Measurements from ENCODE around the gene ELANE. TPM values are rescaled to one million over a fixed set of nuclear protein-coding genes. Genes with fewer than 3 reads are reported as not detected.

ELANE gene
- total RNA-seq (10 to 100 TPM in 1 of 2 donors, 1 to 10 TPM in 1; 1.4 to 16.6 TPM), polyA plus RNA-seq (10 to 100 TPM in 1 of 2 donors, 1 to 10 TPM in 1; 2.0 to 21.0 TPM)
- long read RNA-seq, donor 1: 0 reads
- long read RNA-seq, donor 2, partial matches to known transcripts: 0 of 2 reads
- long read RNA-seq, donor 2, other reads (novel, unspliced or antisense): 0 of 2 reads
- long read RNA-seq, donor 3, partial matches to known transcripts: 0 of 4 reads
- long read RNA-seq, donor 3, other reads (novel, unspliced or antisense): 0 of 4 reads
- long read RNA-seq, donor 4: 0 reads
- long read RNA-seq, donor 5, partial matches to known transcripts: 0 of 1 reads
- long read RNA-seq, donor 5, other reads (novel, unspliced or antisense): 0 of 1 reads

DNA sequence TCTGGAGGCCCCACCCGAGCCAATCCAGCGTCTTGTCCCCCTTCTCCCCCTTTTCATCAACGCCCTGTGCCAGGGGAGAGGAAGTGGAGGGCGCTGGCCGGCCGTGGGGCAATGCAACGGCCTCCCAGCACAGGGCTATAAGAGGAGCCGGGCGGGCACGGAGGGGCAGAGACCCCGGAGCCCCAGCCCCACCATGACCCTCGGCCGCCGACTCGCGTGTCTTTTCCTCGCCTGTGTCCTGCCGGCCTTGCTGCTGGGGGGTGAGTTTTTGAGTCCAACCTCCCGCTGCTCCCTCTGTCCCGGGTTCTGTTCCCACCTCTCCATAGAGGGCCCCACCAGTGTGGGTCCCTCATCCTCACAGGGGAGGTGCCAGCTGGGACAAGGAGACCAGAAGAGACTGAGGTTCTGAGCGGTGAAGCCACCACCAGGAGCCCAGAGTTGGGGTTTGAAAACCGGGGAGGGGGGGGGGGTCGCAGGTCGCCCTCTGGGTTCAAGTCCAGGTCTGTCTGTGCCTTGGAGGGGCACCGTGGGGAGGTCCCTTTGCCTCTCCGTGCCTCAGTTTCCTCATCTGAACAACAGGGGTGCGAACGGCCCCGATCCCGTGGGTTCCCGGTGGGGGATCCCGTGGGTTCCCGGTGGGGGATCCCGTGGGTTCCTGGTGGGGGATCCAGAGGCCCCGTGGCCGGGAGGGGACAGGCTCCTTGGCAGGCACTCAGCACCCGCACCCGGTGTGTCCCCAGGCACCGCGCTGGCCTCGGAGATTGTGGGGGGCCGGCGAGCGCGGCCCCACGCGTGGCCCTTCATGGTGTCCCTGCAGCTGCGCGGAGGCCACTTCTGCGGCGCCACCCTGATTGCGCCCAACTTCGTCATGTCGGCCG is at the start of gene ELANE:
Gene ELANE, plus strand, starts transcription at position 168 of the 878 bp plus-strand sequence. Its CDS starts 26 bp downstream, at position 194.
- Histone ChIP-seq H3K4me1 (ENCODE audit: control insufficient read depth in 5 of 5, insufficient read depth in 5 of 5, low read length in 5 of 5) (peaks cover 0 to 10% (median 0%) of the 10 kb centered on the region in 5 donors), H3K4me3 (no peak within 1 kb of the TSS), H3K36me3 (ENCODE audit: control insufficient read depth in 4 of 4, insufficient read depth in 4 of 4, low read length in 4 of 4) (no peaks in the 10 kb centered on the region), H3K27me3 (ENCODE audit: control insufficient read depth in 3 of 3, insufficient read depth in 3 of 3, low read length in 2 of 3) (peaks cover 0 to 5% (median 0%) of the 10 kb centered on the region in 3 donors), H3K9me3 (ENCODE audit: control insufficient read depth in 4 of 4, insufficient read depth in 3 of 4, low read length in 3 of 4) (no peaks in the 10 kb centered on the region), H3K27ac (ENCODE audit: low read depth in 1 of 2, low read length in 1 of 2) (peak within 1 kb of the TSS in 1 of 2 donors; percentile 54), H3K9ac (ENCODE audit: insufficient read depth in 1 of 2, low read length in 2 of 2) (no peak within 1 kb of the TSS)
- ATAC-seq (ENCODE audit: insufficient read depth, low FRiP score) (no peak), DNase-seq (no peak)
- TF ChIP-seq, protein P1, sequence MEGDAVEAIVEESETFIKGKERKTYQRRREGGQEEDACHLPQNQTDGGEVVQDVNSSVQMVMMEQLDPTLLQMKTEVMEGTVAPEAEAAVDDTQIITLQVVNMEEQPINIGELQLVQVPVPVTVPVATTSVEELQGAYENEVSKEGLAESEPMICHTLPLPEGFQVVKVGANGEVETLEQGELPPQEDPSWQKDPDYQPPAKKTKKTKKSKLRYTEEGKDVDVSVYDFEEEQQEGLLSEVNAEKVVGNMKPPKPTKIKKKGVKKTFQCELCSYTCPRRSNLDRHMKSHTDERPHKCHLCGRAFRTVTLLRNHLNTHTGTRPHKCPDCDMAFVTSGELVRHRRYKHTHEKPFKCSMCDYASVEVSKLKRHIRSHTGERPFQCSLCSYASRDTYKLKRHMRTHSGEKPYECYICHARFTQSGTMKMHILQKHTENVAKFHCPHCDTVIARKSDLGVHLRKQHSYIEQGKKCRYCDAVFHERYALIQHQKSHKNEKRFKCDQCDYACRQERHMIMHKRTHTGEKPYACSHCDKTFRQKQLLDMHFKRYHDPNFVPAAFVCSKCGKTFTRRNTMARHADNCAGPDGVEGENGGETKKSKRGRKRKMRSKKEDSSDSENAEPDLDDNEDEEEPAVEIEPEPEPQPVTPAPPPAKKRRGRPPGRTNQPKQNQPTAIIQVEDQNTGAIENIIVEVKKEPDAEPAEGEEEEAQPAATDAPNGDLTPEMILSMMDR (IDR thresholded peaks at IDR 0.05; ENCODE audit: control extremely low read depth, extremely low read depth): no peak
- 33 to 49% methylated on average over 48 to 55 of the region's 55 CpGs for WGBS, 2 donors

DNA sequence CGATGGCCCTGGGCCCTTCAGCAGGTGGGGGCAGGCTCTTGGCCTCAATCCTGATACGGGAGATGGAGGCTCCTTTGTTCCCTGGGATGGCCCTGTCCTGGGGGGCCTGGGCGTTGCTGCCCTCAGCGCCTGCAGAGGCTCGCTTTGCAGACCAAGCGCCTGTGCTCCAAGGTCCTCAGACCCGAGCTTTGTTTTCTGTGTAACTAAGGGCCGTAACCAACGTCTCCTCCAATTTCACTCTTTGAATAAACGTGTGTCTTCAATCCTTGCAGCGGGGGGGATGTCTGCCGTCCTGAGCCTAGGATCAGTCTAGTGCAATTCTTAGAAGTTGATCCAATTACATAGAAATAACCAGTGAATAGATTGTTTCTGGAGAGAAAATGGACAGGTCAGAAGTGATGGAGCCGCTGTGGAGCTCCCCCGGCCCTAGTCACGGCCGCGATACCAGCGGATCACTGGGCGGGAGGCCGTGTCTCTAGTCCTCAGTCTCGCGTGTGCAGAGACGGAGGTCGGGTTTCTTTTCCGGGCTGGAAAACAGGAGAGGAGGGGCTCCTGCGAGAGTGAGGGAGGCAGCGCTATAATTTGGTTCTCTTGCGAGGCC is 49.5 kb upstream of the ELANE start:
- H3K36me3 ChIP-seq (ENCODE audit: control insufficient read depth in 4 of 4, insufficient read depth in 4 of 4, low read length in 4 of 4): peaks cover 24 to 63% (median 44%) of the 10 kb centered on the region in 4 donors
- H3K9ac ChIP-seq (ENCODE audit: insufficient read depth in 1 of 2, low read length in 2 of 2): no peak overlapping the region
- H3K27ac ChIP-seq (ENCODE audit: low read depth in 1 of 2, low read length in 1 of 2): peak overlapping the region in 1 of 2 donors; percentile 78

DNA sequence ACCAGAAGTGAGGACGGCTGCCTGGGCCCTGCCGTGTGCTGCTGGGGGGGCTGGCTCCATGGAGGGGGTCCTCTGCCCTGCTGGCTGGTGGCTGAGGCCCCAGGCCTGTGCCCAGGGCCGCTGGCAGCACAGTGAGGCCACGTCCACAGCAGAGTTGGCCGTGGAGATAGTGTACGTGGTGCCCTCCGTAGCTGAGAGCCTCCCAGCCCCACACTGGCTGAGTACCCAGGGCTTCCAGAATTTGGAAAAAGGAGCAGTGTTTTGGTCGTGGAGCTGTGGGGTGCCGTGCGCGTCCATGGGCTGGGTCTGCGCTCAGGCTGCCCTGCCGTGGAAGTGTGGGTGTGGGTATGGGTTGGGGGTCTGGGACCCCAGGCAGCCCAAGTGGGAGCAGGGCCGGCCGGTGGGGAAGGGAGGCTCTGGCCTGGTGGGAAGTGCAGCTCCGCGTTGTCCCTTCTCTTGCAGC is 49.0 kb upstream of the ELANE start:
- ATAC-seq (ENCODE audit: insufficient read depth, low FRiP score) (no peak), DNase-seq (no peak)
- H3K9me3 ChIP-seq (ENCODE audit: control insufficient read depth in 4 of 4, insufficient read depth in 3 of 4, low read length in 3 of 4): no peaks in the 10 kb centered on the region
- H3K27me3 ChIP-seq (ENCODE audit: control insufficient read depth in 3 of 3, insufficient read depth in 3 of 3, low read length in 2 of 3): no peaks in the 10 kb centered on the region
- no peak overlapping the region for H3K9ac ChIP-seq (ENCODE audit: insufficient read depth in 1 of 2, low read length in 2 of 2)
- peaks cover 28 to 68% (median 49%) of the 10 kb centered on the region in 4 donors for H3K36me3 ChIP-seq (ENCODE audit: control insufficient read depth in 4 of 4, insufficient read depth in 4 of 4, low read length in 4 of 4)
- no peak overlapping the region for H3K27ac ChIP-seq (ENCODE audit: low read depth in 1 of 2, low read length in 1 of 2)
- H3K4me3 ChIP-seq: no peak overlapping the region
- TF ChIP-seq, protein P1 (IDR thresholded peaks at IDR 0.05; ENCODE audit: control extremely low read depth, extremely low read depth): no peak
- 83 to 89% methylated on average over 16 to 17 of the region's 17 CpGs for WGBS, 2 donors
- peaks cover 12 to 39% (median 31%) of the 10 kb centered on the region in 5 donors for H3K4me1 ChIP-seq (ENCODE audit: control insufficient read depth in 5 of 5, insufficient read depth in 5 of 5, low read length in 5 of 5)

More for the DNA sequence above, 49.5 kb upstream of the ELANE start:
- no peak overlapping the region for H3K4me3 ChIP-seq
- no peak for DNase-seq
- H3K9me3 ChIP-seq (ENCODE audit: control insufficient read depth in 4 of 4, insufficient read depth in 3 of 4, low read length in 3 of 4): no peaks in the 10 kb centered on the region
- TF ChIP-seq, protein P1 (IDR thresholded peaks at IDR 0.05; ENCODE audit: control extremely low read depth, extremely low read depth): no peak
- no peaks in the 10 kb centered on the region for H3K27me3 ChIP-seq (ENCODE audit: control insufficient read depth in 3 of 3, insufficient read depth in 3 of 3, low read length in 2 of 3)
- no peak for ATAC-seq (ENCODE audit: insufficient read depth, low FRiP score)
- H3K4me1 ChIP-seq (ENCODE audit: control insufficient read depth in 5 of 5, insufficient read depth in 5 of 5, low read length in 5 of 5): peaks cover 12 to 39% (median 31%) of the 10 kb centered on the region in 5 donors
- 52 to 74% methylated on average over 28 of the region's 28 CpGs for WGBS, 2 donors
